Fibroblast of mammary gland (primary cell): Measurements from ENCODE around the gene PPIA.

Experiments used
- DNase-seq: peaks from one replicate; pipeline ENCODE4 v3.0.0-alpha.2; 2010; ENCODE audit warnings: low read depth
- H3K4me3 ChIP-seq: 2 replicates; pipeline ENCODE4 v1.5.1; 2011; ENCODE audit warnings: low read depth, mild to moderate bottlenecking, low read length, moderate library complexity; ENCODE audit not compliant: control insufficient read depth
- CTCF ChIP-seq: conservative IDR thresholded peaks from 2 replicates; pipeline ENCODE4 v1.5.1; 2011; ENCODE audit warnings: low read depth, low read length, inconsistent platforms; ENCODE audit not compliant: control insufficient read depth, insufficient read depth

The PPIA gene

DNA sequence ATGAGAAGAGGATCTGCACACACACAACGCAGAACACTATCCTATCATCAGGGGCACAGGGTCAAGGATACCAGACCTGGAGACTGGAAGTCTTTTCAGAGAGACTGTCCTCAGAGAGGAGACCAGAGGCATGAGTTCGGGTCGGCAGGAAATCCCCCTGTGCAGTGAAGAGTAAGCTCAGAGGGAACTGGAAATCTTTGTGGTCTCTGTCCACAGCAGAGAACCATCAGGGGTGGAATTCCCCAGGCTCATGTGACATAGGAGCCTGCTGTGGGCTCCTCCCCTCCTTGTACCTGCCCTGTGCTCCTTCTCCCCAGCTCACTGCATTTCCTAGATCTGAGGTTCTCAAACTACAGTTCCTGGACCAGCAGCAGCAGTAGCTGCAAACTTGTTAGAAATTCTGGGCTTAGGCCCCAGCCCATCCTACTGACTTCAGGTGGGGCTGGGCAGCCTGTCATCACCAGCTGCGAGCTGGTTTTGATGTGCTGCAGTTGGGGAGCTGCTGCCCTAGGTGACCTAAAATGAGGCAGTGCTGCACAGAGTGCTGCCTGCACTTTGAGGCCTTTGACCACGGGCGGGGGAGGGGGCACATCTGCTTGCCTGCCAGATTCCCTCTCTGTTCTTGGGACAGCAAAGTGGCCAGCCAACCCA, 45.4 kb upstream of the PPIA start:
- no peak for TF ChIP-seq CTCF
- H3K4me3 ChIP-seq, result no peak overlapping the region
- no peak for DNase-seq

DNA sequence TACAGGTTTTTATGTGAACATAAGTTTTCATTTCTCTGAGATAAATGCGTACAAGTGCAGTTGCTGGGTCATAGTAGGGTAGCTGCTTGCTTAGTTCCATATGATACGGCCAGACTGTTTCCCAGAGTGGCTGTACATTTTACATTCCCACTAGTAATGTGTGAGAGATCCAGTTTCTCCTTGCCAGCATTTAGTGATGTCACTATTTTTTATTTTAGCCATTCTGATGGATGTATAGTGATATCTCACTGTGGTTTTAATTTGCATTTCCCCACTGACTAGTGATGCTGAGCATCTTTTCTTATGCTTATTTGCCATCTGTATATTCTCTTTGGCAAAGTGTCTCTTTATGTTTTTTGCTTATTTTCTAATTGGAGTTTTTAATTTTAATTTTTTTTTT, 43.7 kb upstream of the PPIA start:
- no peak for DNase-seq
- no peak overlapping the region for H3K4me3 ChIP-seq
- no peak for TF ChIP-seq CTCF

- no peak for TF ChIP-seq CTCF
- no peak for DNase-seq
- H3K4me3 ChIP-seq, result no peak overlapping the region
Measured at GRCh38 chr7:44754802-44755697, 41.4 kb upstream of the PPIA start.

- no peak for DNase-seq
- H3K4me3 ChIP-seq, result no peak overlapping the region
- no peak for TF ChIP-seq CTCF
Measured at GRCh38 chr7:44755698-44756627, 40.5 kb upstream of the PPIA start.

- TF ChIP-seq CTCF, result no peak
- no peak overlapping the region for H3K4me3 ChIP-seq
- no peak for DNase-seq
Measured at GRCh38 chr7:44756904-44757303, 39.6 kb upstream of the PPIA start.

DNA sequence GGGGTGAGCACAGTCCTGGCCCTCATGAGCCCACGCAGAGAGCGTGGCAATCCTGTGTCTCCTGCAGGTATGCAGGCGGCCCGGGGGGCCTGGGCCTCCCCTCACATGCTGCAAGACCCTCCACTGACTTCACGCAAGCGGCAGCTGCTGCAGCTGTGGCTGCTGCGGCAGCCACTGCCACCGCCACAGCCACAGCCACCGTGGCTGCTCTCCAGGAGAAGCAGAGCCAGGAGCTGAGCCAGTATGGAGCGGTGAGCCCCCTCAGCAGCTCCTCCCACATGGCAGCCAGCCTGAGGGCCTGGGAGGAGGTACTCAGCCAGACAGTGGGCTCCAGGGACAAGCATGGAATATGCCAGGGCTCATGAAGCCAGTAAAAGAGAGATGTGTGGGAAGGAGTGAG, 39.2 kb upstream of the PPIA start:
- no peak overlapping the region for H3K4me3 ChIP-seq
- TF ChIP-seq CTCF, result no peak
- DNase-seq, result no peak
